Endothelial cell of umbilical vein (primary cell): ENCODE data around the gene PCDH9. TPM values are rescaled to one million over a fixed set of nuclear protein-coding genes. Genes with fewer than 3 reads are reported as not detected.

Experiments
- BruUV-seq: library from RNA; stranded (reverse); fragments of 400-500 nt; replicated peaks from 2 replicates; lab custom pipeline; 2021; lab: Mats Ljungman, UMichigan
- CTCF ChIA-PET: fragments of 300-600, 350-600 bp; sonication (Branson Sonifier 250); formaldehyde crosslinking; loops from one replicate; lab custom pipeline; 2021; ENCODE audit warnings: antibody characterized with exemption, inconsistent platforms; lab: Charles Lee
- POLR2A ChIA-PET: fragments of 300-600, 350-600 bp; sonication (Branson Sonifier 250); formaldehyde crosslinking; loops from one replicate; lab custom pipeline; 2021; ENCODE audit warnings: antibody characterized with exemption, inconsistent platforms; lab: Charles Lee
- DNase-seq: peaks from one replicate; pipeline ENCODE4 v3.0.0-alpha.2; 2011; ENCODE audit warnings: low read depth, low spot score
- FAIRE-seq: peaks from 2 replicates; lab custom pipeline; 2011; peaks lifted over from hg19 to GRCh38; lab: Jason Lieb, UNC
- H2AFZ ChIP-seq: 2 replicates; pipeline ENCODE4 v1.6.0; 2012; ENCODE audit warnings: low read depth, low read length, control low read depth, inconsistent platforms
- H3K27ac ChIP-seq: 2 replicates; pipeline ENCODE4 v1.5.1; 2011; ENCODE audit warnings: low read depth, mild to moderate bottlenecking, control low read depth, low read length, moderate library complexity; ENCODE audit not compliant: insufficient read depth
- H3K27me3 ChIP-seq, 2 experiments: 2 replicates each; pipeline versions ENCODE4 v1.6.0 to v1.6.1; 2011; ENCODE audit warnings: low read length in 2 of 2, mixed read lengths in 1 of 2; ENCODE audit not compliant: control insufficient read depth in 2 of 2, insufficient read depth in 2 of 2
- H3K36me3 ChIP-seq, 2 experiments: 2 replicates in 1 of 2; 3 replicates in 1 of 2; pipeline ENCODE4 v1.5.1; 2011; ENCODE audit warnings: low read length in 2 of 2, mild to moderate bottlenecking in 1 of 2, moderate library complexity in 1 of 2; ENCODE audit not compliant: control insufficient read depth in 2 of 2, insufficient read depth in 2 of 2; ENCODE audit errors: extremely low read depth in 1 of 2
- H3K4me1 ChIP-seq: 3 replicates; pipeline ENCODE4 v1.5.1; 2011; ENCODE audit warnings: mild to moderate bottlenecking, low read length; ENCODE audit not compliant: control insufficient read depth, insufficient read depth; ENCODE audit errors: extremely low read depth
- H3K4me2 ChIP-seq: 2 replicates; pipeline ENCODE4 v1.6.1; 2011; ENCODE audit warnings: low read length, control low read depth, mixed read lengths; ENCODE audit not compliant: insufficient read depth
- H3K4me3 ChIP-seq, 3 experiments: fragments of 200-600 bp in 1 of 3; sonication (generic), shearing (Covaris generic) in 1 of 3; replicated peaks in 1 of 3; 2 replicates each; pipeline ENCODE4 v1.5.1; 2011 to 2016; ENCODE audit warnings: control low read depth in 3 of 3, low read length in 3 of 3, mild to moderate bottlenecking in 2 of 3, inconsistent platforms in 1 of 3, low read depth in 1 of 3, moderate library complexity in 1 of 3; ENCODE audit not compliant: insufficient read depth in 1 of 3
- H3K79me2 ChIP-seq: 2 replicates; pipeline ENCODE4 v1.6.0; 2012; ENCODE audit warnings: low read length, inconsistent platforms; ENCODE audit not compliant: control insufficient read depth, insufficient read depth
- H3K9ac ChIP-seq: replicated peaks from 2 replicates; pipeline ENCODE3; 2011; ENCODE audit warnings: low read length, control low read depth; ENCODE audit not compliant: insufficient read depth; ENCODE audit errors: extremely low read depth
- H3K9me1 ChIP-seq: replicated peaks from 3 replicates; pipeline ENCODE4 v1.6.0; 2011; ENCODE audit warnings: mild to moderate bottlenecking, low read length; ENCODE audit not compliant: control insufficient read depth, insufficient read depth; ENCODE audit errors: extremely low read depth
- H3K9me3 ChIP-seq: replicated peaks from 2 replicates; pipeline ENCODE4 v1.5.1; 2012; ENCODE audit warnings: low read length, inconsistent platforms; ENCODE audit not compliant: control insufficient read depth, insufficient read depth
- H4K20me1 ChIP-seq: replicated peaks from 2 replicates; pipeline ENCODE3; 2011; ENCODE audit warnings: mild to moderate bottlenecking, low read length; ENCODE audit not compliant: control insufficient read depth, insufficient read depth; ENCODE audit errors: extremely low read depth
- CTCF ChIP-seq, 2 donors: IDR thresholded peaks; 1 replicate in 1 of 2; 2 replicates in 1 of 2; pipeline ENCODE4 v1.5.1; 2011; ENCODE audit warnings: low read length in 2 of 2, mild to moderate bottlenecking in 2 of 2, moderate library complexity in 2 of 2, control low read depth in 1 of 2, inconsistent platforms in 1 of 2, low read depth in 1 of 2; ENCODE audit not compliant: insufficient read depth in 1 of 2; ENCODE audit errors: extremely low read depth in 1 of 2
- EZH2 ChIP-seq: IDR thresholded peaks from 2 replicates; pipeline ENCODE4 v1.6.1; 2012; ENCODE audit warnings: borderline replicate concordance, low read depth, mild to moderate bottlenecking, moderate library complexity, low read length, inconsistent platforms; ENCODE audit not compliant: severe bottlenecking
- FOS ChIP-seq: IDR thresholded peaks from 2 replicates; pipeline ENCODE4 v1.6.1; 2011; ENCODE audit warnings: mild to moderate bottlenecking, low read length, moderate library complexity, borderline replicate concordance; ENCODE audit not compliant: insufficient read depth
- GATA2 ChIP-seq: IDR thresholded peaks from 2 replicates; pipeline ENCODE4 v1.7.0; 2011; ENCODE audit warnings: low read depth, mild to moderate bottlenecking, moderate library complexity, mixed read lengths, low read length; ENCODE audit not compliant: insufficient read length, insufficient read depth
- JUN ChIP-seq: IDR thresholded peaks from 2 replicates; pipeline ENCODE4 v1.6.1; 2011; ENCODE audit warnings: borderline replicate concordance, low read depth; ENCODE audit not compliant: insufficient read length, insufficient read depth
- MAX ChIP-seq: IDR thresholded peaks from 2 replicates; pipeline ENCODE4 v1.6.1; 2011; ENCODE audit not compliant: insufficient read depth, insufficient read length
- MYC ChIP-seq: IDR thresholded peaks from one replicate; pipeline ENCODE4 v1.6.1; 2011; ENCODE audit warnings: mild to moderate bottlenecking, low read depth, low read length
- POLR2A ChIP-seq: IDR thresholded peaks from 2 replicates; pipeline ENCODE4 v1.6.1; 2012; ENCODE audit warnings: low read depth, mild to moderate bottlenecking, control low read depth, low read length
- POLR2AphosphoS5 ChIP-seq: IDR thresholded peaks from 2 replicates; pipeline ENCODE4 v1.6.1; 2012; ENCODE audit warnings: low read depth, mild to moderate bottlenecking, control low read depth, low read length, moderate library complexity; ENCODE audit not compliant: insufficient read depth
- dilution Hi-C: fragments of 300-500 bp; cut with MboI; formaldehyde crosslinking; loops from one replicate; pipeline ENCODE4 v1.15.0; 2019; ENCODE audit warnings: low sequenced_read_pairs; ENCODE audit not compliant: extremely low pct_ligation_motif_present
- intact Hi-C: fragments of 100-400 bp; cut with micrococcal nuclease; formaldehyde crosslinking; loops from one replicate; pipeline ENCODE4 v1.10.0; 2022
- polyA plus RNA-seq, 4 experiments: library from polyadenylated mRNA; depleted of rRNA in 3 of 4; stranded (reverse) in 3 of 4; unstranded in 1 of 4; fragments of >200 nt; gene quantifications; 2 replicates each; pipeline versions ENCODE4 v1.2.1 to v1.2.3, GENCODE V29; 2011 to 2012; ENCODE audit warnings: missing spikeins in 1 of 4
- total RNA-seq: library from RNA; stranded (reverse); gene quantifications from 2 replicates; pipeline ENCODE4 v1.2.3, GENCODE V29; 2021

Gene PCDH9
- total and polyA plus RNA-seq, 2 donors (not counting 3 experiments of a cell fraction or from before 2014, with no cell fraction given) = 1.1 to 5.2 TPM

- no peak overlapping the region for H3K4me3 ChIP-seq
- H3K4me2 ChIP-seq = no peak overlapping the region
- H4K20me1 ChIP-seq = no peaks in the 10 kb centered on the region
- no peaks in the 10 kb centered on the region for H3K79me2 ChIP-seq
- no peak overlapping the region for H3K9ac ChIP-seq
- dilution Hi-C loops = no loop called here
- DNase-seq (no peak), FAIRE-seq (no peak)
- intact Hi-C loops = no loop called here
- no peaks in the 10 kb centered on the region for H3K36me3 ChIP-seq
- BruUV-seq = no TSS peak
- H3K4me1 ChIP-seq = no peaks in the 10 kb centered on the region
- H3K9me3 ChIP-seq = no peaks in the 10 kb centered on the region
- H3K27me3 ChIP-seq = no peaks in the 10 kb centered on the region
- CTCF ChIA-PET = no interaction called here
- POLR2A ChIA-PET = no interaction called here
- no peak overlapping the region for H3K27ac ChIP-seq
- TF ChIP-seq MYC (no peak), GATA2 (no peak), MAX (no peak), POLR2A (no peak), POLR2AphosphoS5 (no peak), JUN (no peak), CTCF (IDR thresholded peaks at IDR 0.05; ENCODE audit: extremely low read depth in 1 of 2, insufficient read depth in 1 of 2, low read depth in 1 of 2, low read length in 2 of 2) (no peak), EZH2 (no peak), FOS (no peak)
- H3K9me1 ChIP-seq = no peaks in the 10 kb centered on the region
- no peak overlapping the region for H2AFZ ChIP-seq
These were observed 695.6 kb downstream of the PCDH9 start for GRCh38 chr13:66534561-66534960.
